Embryonic facial prominence (tissue), 1 donor: ENCODE results near the gene NIF3L1.
A peak's percentile ranks its signal among the peaks of the same experiment; 100 is the strongest.
"Not testable (repeated sequence)": the region's sequence is repeated elsewhere in the genome, so short reads cannot be mapped to it uniquely, and the experiment has no call there.

Experiments used
- DNase-seq: peaks from one replicate; pipeline ENCODE4 v3.0.0-alpha.2; 2016; ENCODE audit errors: extremely low spot score

NIF3L1 gene

DNA sequence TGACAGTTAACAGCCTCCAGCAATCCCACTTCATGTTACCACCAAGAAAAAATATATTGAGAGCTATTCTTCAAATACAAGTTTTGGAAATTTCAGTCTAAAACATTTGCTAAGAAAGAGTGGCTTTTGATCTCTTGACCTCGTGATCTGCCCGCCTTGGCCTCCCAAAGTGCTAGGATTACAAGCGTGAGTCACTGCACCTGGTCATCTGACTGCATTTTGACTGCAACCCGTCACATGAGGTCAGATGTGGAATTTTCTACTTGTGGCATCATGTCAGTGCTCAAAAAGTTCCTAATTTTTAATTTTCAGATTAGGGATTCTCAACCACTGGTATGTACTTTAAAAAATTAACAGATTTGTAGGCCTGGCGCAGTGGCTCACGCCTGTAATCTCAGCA lies 15.6 kb upstream of the NIF3L1 start:
- no peak for DNase-seq

DNA sequence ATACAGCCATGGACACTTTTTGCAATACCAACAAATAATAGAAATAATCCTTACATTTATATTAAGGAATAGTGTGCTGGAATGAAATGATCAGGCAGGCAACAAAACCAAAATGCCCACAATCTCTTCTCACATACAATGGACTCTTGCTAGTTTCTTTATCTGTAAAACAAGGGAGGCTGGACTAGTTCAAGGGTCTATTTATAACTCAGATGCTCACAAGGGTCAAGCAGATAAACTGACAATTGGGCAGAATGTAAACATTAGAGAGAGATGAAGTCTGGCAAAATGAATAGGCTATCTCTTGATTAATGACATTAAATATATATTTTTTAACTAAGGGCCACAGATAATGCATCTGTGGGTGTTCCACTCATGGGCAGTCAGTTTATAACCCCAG lies 11.7 kb upstream of the NIF3L1 start:
- DNase-seq = no peak

DNA sequence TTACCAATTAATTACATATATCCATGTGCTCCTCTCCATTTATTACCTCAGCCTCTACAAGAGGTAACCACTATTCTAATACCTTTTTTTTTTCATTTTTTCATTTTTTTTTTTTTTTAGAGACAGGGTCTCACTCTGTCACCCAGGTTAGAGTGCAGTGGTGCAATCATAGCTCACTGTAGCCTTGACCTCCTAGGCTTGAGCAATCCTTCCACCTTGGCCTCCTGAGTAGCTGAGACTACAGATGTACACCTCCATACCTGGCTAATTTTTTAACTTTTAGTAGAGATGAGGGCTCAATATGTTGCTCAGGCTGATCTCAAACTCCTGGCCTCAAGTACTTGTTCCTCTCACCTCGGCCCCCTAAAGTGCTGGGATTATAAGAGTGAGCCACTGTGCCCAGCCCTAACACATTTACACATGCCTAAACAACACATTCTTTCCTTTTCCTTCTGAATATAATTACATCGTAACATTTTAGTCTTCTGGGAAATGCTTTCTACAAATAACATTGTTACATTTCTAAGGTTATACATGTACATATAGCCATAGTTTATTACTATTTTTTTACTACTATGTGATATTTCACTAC lies 10.8 kb upstream of the NIF3L1 start:
- DNase-seq = no peak

DNA sequence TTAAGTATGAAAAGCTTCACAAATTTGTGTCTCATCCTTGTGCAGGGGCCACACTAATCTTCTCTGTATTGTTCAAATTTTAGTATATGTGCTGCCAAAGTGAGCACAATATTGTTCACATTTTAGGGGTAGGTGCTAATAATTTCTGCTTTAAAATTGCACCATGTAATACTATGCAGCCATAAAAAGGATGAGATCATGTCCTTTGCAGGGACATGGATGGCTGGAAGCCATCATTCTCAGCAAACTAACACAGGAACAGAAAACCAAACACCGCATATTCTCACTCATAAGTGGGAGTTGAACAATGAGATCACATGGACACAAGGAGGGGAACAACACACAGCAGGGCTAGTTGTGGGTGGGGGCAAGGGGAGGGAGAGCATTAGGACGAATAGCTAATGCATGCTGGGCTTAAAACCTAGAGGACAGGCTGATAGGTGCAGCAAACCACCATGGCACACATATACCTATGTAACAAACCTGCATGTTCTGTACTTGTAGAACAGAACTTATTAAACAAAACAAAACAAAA lies 7.4 kb upstream of the NIF3L1 start:
- not testable (repeated sequence) for DNase-seq

DNA sequence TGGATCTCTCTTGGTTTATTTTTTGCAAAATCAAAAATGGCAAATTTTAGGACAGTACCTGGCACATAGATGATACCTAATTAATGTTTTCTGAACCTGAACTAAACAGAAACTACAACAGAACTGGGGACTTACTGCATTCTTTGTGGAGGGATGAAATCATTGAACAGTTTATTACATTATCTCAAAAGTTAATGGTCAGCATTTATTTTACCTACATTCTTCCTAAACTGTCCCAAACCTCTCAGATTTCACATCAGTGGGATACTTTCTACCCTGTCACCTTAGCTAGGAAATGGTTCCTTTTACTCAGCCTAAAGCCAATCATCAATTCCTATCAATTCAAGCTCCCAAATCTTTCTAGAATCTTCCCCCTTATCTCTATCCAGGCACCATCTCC lies 10.3 kb downstream of the NIF3L1 start:
- no peak for DNase-seq

DNA sequence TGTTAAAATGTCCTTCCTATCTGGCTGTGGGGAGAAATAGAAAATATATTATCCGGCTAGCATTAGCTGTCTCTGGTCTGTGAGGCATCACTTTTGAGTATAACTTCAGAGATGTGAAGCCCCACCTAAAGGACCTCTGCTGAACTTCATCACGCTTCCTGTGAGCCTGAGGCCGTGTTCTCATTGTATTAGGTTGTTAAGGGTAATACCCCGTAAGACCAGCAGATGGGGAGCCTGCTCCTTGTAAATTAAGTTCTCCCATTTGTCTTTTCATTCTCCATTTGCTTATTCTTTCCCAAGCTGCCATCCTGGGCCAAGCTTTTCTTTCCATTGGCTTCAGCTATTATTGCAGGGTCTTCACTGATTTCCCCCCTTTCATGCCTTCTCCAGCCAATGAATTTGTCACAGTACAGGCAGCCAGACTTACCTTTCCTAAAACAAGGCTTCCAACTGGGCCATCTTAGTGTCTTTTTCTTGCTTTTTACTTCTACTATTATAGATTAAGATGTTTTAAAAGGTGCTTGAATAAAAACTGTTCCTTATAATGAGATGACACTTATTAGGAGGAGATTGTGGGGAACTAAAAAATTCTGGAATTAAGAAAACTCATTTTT lies 12.4 kb downstream of the NIF3L1 start:
- peak; percentile 71 for DNase-seq

DNA sequence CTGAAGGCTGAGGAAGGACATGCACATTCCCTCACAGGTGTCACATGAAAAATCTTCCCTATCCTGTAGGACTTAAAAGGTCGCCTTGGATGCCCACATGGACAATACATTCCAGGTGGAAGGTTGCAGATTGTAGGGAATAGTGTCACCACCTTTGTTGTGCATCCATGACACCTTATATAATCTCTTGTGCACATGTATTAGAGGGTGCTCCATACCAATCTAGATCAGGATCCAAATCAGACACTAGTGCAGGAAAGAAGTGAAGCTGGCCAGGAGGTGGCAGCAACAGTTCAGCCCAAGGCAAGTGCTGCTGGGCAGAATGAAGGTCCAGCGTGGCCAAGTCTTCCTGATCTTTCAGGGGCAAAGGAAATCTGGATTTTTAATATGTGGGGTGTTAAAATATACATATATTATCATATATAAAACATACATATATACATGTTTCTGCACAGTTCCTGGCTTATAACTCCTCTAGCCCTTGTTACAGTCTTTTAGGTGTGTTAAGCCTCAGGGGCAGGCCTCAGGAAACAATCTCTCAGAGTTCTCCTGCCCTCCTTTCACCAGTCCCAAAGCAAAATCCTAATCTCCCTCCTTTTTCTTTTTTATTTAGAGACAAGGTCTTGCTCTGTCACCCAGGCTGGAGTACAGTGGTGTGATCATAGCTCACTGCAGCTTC lies 16.6 kb downstream of the NIF3L1 start:
- peak; percentile 16 for DNase-seq

DNA sequence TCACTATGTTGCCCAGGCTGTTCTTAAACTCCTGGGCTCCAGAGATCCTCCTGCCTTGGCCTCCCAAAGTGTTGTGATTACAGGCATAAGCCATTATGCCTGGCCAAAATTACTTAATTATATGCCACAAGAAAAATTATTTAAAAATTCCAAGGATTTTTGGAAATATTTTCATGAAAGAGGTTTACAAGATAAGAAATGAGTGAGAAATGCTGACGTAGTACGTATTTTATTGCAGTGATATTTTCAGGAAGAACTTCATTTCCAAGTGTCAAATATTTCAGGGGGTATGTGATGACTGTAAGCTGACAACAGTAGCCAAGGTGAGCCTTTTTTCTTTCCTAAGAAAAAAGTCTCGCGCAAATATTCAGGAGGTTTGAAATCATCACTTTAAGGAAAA lies 20.8 kb downstream of the NIF3L1 start:
- DNase-seq = no peak

DNA sequence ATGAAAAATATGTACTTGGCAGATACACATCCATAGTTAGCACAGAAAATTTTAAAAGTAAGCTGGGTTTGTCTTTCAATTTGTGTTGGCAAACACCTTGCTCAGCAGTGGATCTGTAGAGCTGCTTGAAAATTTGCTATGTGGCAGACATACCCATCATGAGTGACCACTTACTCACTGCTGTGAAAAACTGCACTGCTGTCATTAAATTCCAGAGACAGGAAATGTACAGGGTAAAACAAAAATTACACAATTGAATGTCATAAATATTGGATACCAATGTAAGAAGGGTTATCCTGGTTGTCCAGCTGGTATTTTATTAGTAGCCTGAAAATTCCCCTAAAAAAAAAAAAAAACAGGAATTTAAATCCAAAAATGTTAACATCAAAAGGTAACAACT lies 24.5 kb downstream of the NIF3L1 start:
- DNase-seq = no peak

DNA sequence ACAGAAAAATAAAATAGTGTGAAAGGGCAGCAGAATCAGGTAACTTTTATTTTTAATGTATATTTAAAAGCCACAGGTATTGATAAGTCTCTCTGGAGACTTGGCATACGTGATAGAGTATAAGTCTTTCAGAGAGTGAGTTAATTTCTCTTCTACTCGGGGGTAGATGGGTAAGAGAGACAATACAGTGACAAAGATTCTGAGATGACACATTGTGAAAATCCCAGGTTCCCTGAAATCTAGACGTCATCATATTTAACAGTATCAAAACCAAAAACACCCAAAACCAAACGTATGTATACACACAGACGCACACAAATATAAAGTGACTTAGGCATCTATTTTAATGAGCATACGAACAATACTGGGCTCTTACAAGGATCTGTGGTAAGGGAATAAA lies 33.3 kb downstream of the NIF3L1 start:
- no peak for DNase-seq

DNA sequence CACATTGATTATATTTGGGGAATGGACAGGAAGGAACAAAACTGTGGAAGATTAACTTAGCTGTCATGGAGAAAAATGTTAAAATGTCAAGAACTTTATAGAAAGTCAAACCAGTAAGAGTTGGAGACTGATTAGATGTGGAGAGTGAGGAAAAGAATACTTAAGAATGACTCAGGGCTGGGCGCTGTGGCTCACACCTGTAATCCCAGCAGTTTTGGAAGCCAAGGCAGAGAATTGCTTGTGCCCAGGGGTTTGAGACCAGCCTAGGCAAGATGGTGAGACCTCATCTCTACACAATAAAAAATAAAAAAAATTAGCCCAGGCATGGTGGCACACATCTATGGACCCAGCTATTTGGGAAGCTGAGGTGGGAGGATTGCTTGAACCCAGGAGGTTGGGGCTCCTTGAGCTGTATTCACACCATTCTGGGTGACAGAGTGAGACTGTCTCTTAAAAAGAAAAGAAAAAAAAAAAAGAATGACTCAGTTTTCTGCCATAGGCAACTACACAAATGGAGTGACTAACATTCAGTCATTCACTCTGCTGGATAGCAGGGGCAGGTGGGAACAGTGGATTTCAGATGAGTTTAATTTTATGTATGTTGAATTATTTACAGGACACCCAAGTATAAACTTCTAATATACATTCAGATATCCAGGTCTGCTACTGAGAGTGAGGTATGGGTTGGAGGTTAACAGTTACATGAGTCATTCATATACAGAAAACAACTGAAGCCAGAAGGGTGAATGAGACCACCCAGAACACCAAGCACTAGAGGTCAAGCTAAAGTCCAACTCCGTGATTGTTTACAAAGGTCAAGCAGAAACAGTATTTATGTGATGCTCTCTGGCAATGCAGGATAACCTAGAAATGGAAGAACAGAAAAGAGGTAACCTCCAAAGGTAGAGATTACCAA lies 40.4 kb downstream of the NIF3L1 start:
- DNase-seq = no peak

DNA sequence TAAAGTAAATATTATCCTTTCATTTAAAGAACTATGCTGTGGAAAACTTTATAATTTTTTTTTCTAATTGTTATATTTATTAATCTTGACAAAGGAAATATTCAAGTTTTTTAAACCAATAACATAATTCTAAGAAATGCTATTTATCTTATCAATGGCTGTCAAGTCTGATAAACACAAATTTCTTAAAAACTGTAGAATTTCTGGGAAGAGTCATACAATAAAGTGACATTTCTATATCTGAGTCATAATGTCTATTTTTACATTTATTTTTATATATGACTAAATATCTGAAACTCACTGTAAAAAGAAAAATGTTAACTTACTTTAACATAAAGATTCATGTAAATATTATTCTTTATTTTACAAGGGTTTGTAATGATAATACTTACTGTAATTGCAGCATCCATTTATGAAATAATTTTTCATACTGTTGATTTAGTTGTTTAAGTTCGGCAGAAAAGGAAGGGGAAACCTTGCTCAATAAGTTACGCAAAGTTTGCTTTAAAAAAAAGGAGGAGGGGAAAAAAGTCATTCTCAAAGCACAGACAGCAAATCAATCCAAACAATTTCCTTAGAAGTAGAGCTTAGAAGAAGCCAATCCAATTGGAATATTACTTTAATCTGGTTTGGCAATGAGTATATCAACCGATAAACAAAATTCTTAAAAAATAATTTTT lies 41.9 kb downstream of the NIF3L1 start:
- no peak for DNase-seq

DNA sequence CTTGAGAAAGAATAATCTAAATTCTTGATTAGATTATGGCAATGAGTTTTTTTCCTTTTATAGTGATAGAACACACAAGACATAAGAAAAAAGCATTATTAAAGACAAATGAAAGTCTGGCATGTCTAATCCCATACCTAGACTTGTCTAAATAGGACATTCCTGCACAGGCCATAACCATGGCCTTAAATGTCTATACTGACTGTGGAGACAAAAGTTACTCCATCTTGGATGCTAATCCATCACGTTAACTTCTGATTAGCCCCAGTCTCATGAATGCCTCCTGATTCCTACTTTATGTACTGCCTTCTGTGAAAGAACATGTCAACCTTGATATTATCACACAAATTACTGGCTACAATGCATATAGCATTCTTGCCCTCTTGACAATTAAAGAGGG lies 50.7 kb downstream of the NIF3L1 start:
- no peak for DNase-seq

DNA sequence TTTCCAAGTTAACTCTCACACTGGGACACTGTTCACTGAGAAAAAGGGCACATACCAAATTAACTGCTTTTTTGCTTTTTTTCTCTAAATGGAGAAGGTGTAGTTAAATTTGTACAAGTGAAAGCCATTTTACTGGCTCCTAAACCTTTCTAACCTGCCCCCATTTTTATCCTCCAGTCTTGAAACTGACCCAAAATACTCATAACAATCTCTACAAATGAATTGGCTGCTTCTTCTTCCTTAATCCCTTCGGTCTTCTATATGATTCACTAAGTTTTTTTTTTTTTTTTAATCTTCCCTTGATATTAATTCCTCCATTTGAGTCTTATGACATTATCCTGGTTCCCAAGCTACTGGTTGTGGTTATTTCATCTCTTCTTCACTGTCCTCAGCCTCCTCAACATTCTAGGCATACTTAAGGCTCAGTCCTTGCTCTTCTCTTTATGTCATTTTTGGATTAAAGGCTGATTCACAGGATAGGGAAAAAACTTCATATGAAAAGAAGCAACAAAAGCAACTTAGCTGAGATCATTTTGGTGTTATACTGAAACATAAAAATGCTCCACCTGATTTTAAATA lies 54.4 kb downstream of the NIF3L1 start:
- DNase-seq = no peak

DNA sequence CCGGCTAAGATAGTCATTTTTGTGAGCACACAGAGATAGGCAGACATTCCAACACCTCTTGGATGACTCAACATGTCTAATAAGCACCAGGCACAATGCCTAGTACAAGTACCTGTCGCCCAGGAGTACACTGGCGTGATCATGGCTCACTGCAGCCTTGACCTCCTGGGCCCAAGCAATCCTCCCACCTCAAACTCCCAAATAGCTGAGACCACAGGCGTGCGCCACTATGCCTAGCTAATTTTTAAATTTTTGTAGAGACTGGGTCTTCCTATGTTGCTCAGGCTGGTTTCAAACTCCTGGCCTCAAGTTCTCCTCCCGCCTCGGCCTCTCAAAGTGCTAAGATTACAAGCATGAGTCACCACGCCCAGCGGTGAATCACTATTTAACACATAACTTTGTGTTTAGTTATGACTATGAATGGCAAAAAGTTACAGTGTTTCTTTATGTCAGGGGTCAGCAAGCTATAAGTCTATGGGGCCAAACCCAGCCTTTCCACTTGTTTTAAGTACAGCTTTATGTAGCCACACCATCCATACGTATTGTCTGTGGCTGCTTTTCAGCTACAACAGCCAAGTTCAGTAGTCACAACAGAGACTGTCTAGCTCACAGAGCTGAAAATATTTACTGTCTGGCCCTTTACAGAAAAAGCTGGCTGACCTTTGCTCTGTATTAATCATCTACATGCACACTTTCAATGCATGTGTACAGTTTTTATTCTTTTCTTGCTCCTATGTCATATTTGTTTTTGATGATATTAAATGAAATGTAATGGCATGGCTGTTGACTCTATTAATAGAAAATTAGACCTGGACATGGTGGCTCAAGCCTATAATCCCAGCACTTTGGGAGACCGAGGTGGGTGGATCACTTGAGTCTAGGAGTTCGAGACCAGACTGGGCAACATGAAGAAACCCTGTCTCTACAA lies 55.6 kb downstream of the NIF3L1 start:
- DNase-seq = no peak

DNA sequence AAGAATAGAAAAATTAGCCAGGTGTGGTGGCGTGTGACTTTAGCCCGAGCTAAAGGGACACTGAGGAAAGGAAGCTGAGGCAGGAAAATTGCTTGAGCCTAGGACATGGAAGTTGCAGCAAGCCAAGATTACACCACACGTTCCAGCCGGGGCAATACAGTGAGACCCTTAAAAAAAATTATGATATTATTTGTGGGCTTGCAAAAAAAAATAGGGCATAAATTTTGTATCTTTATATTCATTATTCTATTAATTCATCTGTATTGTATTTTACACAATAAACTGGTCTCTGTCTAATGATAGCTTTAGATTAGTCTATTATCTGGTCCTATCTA lies 56.2 kb downstream of the NIF3L1 start:
- no peak for DNase-seq

DNA sequence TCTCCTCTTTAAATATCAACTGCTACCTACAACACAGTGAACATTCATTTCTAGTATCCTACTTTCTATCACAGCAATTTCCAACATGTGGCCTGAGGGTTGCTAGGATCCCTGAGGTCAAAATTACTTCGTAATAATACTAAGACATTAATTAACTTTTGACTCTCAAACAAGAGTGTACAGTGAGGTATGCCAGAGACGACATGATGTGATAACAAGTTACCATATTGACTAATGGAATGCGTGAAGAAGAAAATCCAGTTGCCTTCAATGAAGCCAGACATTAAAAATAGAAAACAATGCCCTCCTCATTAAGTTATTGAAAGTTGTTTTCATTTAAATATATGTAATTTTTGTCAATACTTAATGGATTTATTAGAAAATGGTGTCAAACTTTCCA lies 61.2 kb downstream of the NIF3L1 start:
- DNase-seq = no peak
